HG03280 (cell line): ENCODE results near the gene CNDP2.
"Not testable (repeated sequence)": the region's sequence is repeated elsewhere in the genome, so short reads cannot be mapped to it uniquely, and the experiment has no call there.

Experiments
- ATAC-seq: cut with Tn5 transposase; IDR thresholded peaks from one replicate; pipeline ENCODE4 v1.9.1; 2021; ENCODE audit warnings: mild to moderate bottlenecking, moderate library complexity; ENCODE audit not compliant: unreplicated experiment

The CNDP2 gene

GRCh38 chr18:74499633-74500032, 3.5 kb downstream of the CNDP2 start:
- peak; percentile 39 for ATAC-seq

GRCh38 chr18:74500372-74500771, 4.2 kb downstream of the CNDP2 start:
- ATAC-seq, result no peak

- ATAC-seq, result not testable (repeated sequence)
These were observed 4.6 kb downstream of the CNDP2 start for GRCh38 chr18:74500774-74501173.

- no peak for ATAC-seq
These were observed 5.2 kb downstream of the CNDP2 start for GRCh38 chr18:74501386-74501785.

GRCh38 chr18:74503137-74503536, 7.0 kb downstream of the CNDP2 start:
- ATAC-seq, result no peak

- ATAC-seq, result no peak
These were observed 9.6 kb downstream of the CNDP2 start for GRCh38 chr18:74505776-74506175.

- ATAC-seq, result no peak
These were observed 10.4 kb downstream of the CNDP2 start for GRCh38 chr18:74506448-74507084.

GRCh38 chr18:74507097-74507881, 11.1 kb downstream of the CNDP2 start:
- ATAC-seq, result no peak

- no peak for ATAC-seq
These were observed 11.8 kb downstream of the CNDP2 start for GRCh38 chr18:74507927-74508326.

- no peak for ATAC-seq
These were observed 12.2 kb downstream of the CNDP2 start for GRCh38 chr18:74508366-74508765.

- no peak for ATAC-seq
These were observed 12.7 kb downstream of the CNDP2 start for GRCh38 chr18:74508821-74509225.

GRCh38 chr18:74509856-74510769, 13.9 kb downstream of the CNDP2 start:
- no peak for ATAC-seq

GRCh38 chr18:74510770-74511095, 14.6 kb downstream of the CNDP2 start:
- no peak for ATAC-seq

GRCh38 chr18:74511823-74512222, 15.7 kb downstream of the CNDP2 start:
- ATAC-seq, result no peak

- no peak for ATAC-seq
These were observed 16.3 kb downstream of the CNDP2 start for GRCh38 chr18:74512321-74513053.

GRCh38 chr18:74513149-74513882, 17.2 kb downstream of the CNDP2 start:
- ATAC-seq, result no peak

GRCh38 chr18:74513883-74514205, 17.7 kb downstream of the CNDP2 start:
- no peak for ATAC-seq

GRCh38 chr18:74514860-74515495, 18.8 kb downstream of the CNDP2 start:
- ATAC-seq, result no peak

GRCh38 chr18:74515620-74516231, 19.6 kb downstream of the CNDP2 start:
- no peak for ATAC-seq
